Sigmoid colon (tissue), 4 donors: Measurements from ENCODE around the gene KIF24.

Experiments
- POLR2AphosphoS5 ChIP-seq, 4 donors: sonication (generic); formaldehyde crosslinking; IDR thresholded peaks; one replicate each; pipeline ENCODE4 v1.6.1; 2017; ENCODE audit warnings: antibody characterized with exemption in 4 of 4
- TF ChIP-seq, protein P1 (sequence below), 4 experiments: fragments of 450-650 bp in 3 of 4; fragments of 200-600 bp in 1 of 4; IDR thresholded peaks; one replicate each; pipeline ENCODE4 v1.5.1; 2016 to 2019; ENCODE audit warnings: antibody characterized with exemption in 4 of 4, mild to moderate bottlenecking in 3 of 4, moderate library complexity in 2 of 4

DNA sequence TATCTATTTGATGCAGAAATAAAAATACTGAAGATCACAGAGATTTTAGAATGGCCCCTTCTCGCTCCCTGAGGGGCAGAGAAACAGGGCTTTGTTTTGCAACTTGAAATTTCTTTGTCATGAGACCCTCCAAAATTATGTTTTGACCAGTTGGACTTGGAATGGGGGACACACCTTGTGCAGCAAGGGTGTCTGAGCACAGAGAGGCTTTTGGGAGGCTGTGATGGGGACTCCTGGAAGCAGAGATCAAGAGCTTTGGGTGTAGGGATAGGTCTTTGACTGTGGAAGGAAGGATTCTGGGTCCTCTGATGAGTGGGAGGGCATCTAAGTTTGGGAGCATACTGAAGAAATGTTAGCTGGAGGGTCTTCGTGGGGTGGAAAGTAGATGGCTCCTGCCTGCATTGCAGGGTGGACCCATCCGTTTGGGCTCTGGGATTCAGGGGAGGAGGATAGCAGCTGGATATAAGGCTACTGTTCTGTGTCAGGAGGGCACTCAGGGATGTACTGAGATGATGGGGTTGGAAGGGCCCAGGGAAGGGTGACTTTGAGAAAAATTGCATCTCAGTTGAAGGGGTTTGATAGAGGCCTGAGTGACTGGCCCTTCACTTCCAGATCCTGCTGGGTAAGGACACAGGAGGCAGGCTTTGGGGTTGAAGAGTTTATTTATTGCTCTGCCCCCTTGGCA, 49.5 kb upstream of the KIF24 start:
- TF ChIP-seq, protein P1, sequence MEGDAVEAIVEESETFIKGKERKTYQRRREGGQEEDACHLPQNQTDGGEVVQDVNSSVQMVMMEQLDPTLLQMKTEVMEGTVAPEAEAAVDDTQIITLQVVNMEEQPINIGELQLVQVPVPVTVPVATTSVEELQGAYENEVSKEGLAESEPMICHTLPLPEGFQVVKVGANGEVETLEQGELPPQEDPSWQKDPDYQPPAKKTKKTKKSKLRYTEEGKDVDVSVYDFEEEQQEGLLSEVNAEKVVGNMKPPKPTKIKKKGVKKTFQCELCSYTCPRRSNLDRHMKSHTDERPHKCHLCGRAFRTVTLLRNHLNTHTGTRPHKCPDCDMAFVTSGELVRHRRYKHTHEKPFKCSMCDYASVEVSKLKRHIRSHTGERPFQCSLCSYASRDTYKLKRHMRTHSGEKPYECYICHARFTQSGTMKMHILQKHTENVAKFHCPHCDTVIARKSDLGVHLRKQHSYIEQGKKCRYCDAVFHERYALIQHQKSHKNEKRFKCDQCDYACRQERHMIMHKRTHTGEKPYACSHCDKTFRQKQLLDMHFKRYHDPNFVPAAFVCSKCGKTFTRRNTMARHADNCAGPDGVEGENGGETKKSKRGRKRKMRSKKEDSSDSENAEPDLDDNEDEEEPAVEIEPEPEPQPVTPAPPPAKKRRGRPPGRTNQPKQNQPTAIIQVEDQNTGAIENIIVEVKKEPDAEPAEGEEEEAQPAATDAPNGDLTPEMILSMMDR (IDR thresholded peaks at IDR 0.05): no peak
- no peak for TF ChIP-seq POLR2AphosphoS5 (IDR thresholded peaks at IDR 0.05)
